Gastrocnemius medialis (tissue), 4 donors: ENCODE results near the gene RASAL3.

Experiments used
- POLR2A ChIP-seq, 2 donors: fragments of 450-650 bp; IDR thresholded peaks; one replicate each; pipeline ENCODE4 v1.6.1; 2017; ENCODE audit warnings: antibody characterized with exemption in 2 of 2, mild to moderate bottlenecking in 2 of 2, moderate library complexity in 2 of 2
- TF ChIP-seq, protein P1 (sequence below), 5 experiments: fragments of 450-650 bp in 3 of 5; fragments of 200-600 bp in 2 of 5; sonication (generic) in 2 of 5; IDR thresholded peaks in 4 of 5; conservative IDR thresholded peaks in 1 of 5; 1 replicate in 4 of 5; 2 replicates in 1 of 5; pipeline ENCODE4 v1.5.1; 2016 to 2019; ENCODE audit warnings: antibody characterized with exemption in 5 of 5, mild to moderate bottlenecking in 3 of 5, moderate library complexity in 3 of 5

GRCh38 chr19:15449620-15450527 lies 14.5 kb downstream of the RASAL3 start, which contains the start of gene WIZ:
- TF ChIP-seq, protein P1, sequence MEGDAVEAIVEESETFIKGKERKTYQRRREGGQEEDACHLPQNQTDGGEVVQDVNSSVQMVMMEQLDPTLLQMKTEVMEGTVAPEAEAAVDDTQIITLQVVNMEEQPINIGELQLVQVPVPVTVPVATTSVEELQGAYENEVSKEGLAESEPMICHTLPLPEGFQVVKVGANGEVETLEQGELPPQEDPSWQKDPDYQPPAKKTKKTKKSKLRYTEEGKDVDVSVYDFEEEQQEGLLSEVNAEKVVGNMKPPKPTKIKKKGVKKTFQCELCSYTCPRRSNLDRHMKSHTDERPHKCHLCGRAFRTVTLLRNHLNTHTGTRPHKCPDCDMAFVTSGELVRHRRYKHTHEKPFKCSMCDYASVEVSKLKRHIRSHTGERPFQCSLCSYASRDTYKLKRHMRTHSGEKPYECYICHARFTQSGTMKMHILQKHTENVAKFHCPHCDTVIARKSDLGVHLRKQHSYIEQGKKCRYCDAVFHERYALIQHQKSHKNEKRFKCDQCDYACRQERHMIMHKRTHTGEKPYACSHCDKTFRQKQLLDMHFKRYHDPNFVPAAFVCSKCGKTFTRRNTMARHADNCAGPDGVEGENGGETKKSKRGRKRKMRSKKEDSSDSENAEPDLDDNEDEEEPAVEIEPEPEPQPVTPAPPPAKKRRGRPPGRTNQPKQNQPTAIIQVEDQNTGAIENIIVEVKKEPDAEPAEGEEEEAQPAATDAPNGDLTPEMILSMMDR (IDR thresholded peaks at IDR 0.05 in 4 of 5, conservative IDR thresholded peaks at IDR 0.05 in 1 of 5), result no peak
- TF ChIP-seq POLR2A (IDR thresholded peaks at IDR 0.05), result peak; percentile 64 to 67
